Measurements from ENCODE around the gene PPP1R3A. TPM values are rescaled to one million over a fixed set of nuclear protein-coding genes. Genes with fewer than 3 reads are reported as not detected.

Gene PPP1R3A
- total and polyA plus RNA-seq, 2 of the 8 experiments (the other 6 are each of a cell fraction or from before 2014, with no cell fraction given), result not detected

GRCh38 chr7:113912876-113913275, 5.9 kb downstream of the PPP1R3A start:
- 91% methylated on average over 6 of the region's 6 CpGs; no CpG with 5 or more reads in 1 of the 2 experiments for WGBS, 2 experiments (ENCODE audit: extremely low coverage in 1 of 2, insufficient coverage in 1 of 2, insufficient read length in 1 of 2, insufficient replicate concordance in 2 of 2, low coverage in 1 of 2, low lambda C conversion rate in 2 of 2, missing lambda C conversion rate in 1 of 2)
- Histone ChIP-seq H2BK5ac (ENCODE audit: low read depth, low read length) (no peak overlapping the region), H3K9me3 (ENCODE audit: insufficient read depth in 2 of 2, low read depth in 1 of 2, low read length in 1 of 2) (no peaks in the 10 kb centered on the region), H4K8ac (ENCODE audit: extremely low read depth, insufficient read depth, low read length) (no peak overlapping the region), H4K5ac (ENCODE audit: insufficient read length, low read depth, low read length) (no peak overlapping the region), H3K56ac (replicated peaks; ENCODE audit: insufficient read length, low read depth, low read length) (no peak overlapping the region), H2BK15ac (ENCODE audit: low read length) (no peak overlapping the region), H2AK5ac (ENCODE audit: low read depth, low read length) (no peak overlapping the region), H3K4me3 (ENCODE audit: extremely low read depth in 1 of 4, insufficient read depth in 2 of 4, low read depth in 3 of 4, low read length in 4 of 4) (no peak overlapping the region), H3K4me2 (ENCODE audit: insufficient read depth in 1 of 2, low read depth in 2 of 2, low read length in 2 of 2) (no peak overlapping the region), H3K27me3 (replicated peaks in 1 of 4; ENCODE audit: control insufficient read depth in 3 of 4, extremely low read depth in 1 of 4, insufficient read depth in 3 of 4, low read length in 3 of 4) (no peaks in the 10 kb centered on the region), H2BK20ac (ENCODE audit: low read length) (no peak overlapping the region), H3K79me2 (ENCODE audit: control insufficient read depth in 1 of 2, insufficient read depth in 2 of 2, low read length in 2 of 2) (no peaks in the 10 kb centered on the region), H3K36me3 (ENCODE audit: control insufficient read depth in 2 of 4, insufficient read depth in 4 of 4, low read length in 3 of 4) (no peaks in the 10 kb centered on the region), H3K18ac (ENCODE audit: extremely low read depth, low read length) (no peak overlapping the region), H3K9ac (replicated peaks in 1 of 4; ENCODE audit: extremely low read depth in 1 of 4, low read depth in 3 of 4, low read length in 3 of 4) (no peak overlapping the region), H3K4ac (replicated peaks; ENCODE audit: insufficient read length, low read depth, low read length) (no peak overlapping the region), H3K23ac (ENCODE audit: insufficient read length) (no peak overlapping the region), H4K20me1 (replicated peaks in 1 of 2; ENCODE audit: control insufficient read depth in 1 of 2, insufficient read depth in 2 of 2, low read length in 2 of 2) (no peaks in the 10 kb centered on the region), H4K91ac (replicated peaks; ENCODE audit: insufficient read length, low read length) (no peak overlapping the region), H3K79me1 (ENCODE audit: low read depth, low read length) (no peaks in the 10 kb centered on the region), H3K14ac (ENCODE audit: insufficient read length) (no peak overlapping the region), H2BK120ac (replicated peaks; ENCODE audit: low read depth, low read length) (no peak overlapping the region), H3K23me2 (ENCODE audit: low read depth, low read length) (no peaks in the 10 kb centered on the region), H3K4me1 (replicated peaks in 1 of 4; ENCODE audit: control insufficient read depth in 3 of 4, insufficient read depth in 4 of 4, low read length in 3 of 4) (no peaks in the 10 kb centered on the region), H2AFZ (ENCODE audit: low read length) (0 out of 2 replicates have a peak overlapping the region, but pooled peaks have one; percentile 22), H3K27ac (ENCODE audit: low read depth, low read length) (no peak overlapping the region), H2BK12ac (ENCODE audit: low read depth, low read length) (no peak overlapping the region)
- no peak for DNase-seq (ENCODE audit: low read depth in 1 of 2, low spot score in 2 of 2)
- TF ChIP-seq GABPA (IDR thresholded peaks at IDR 0.05; ENCODE audit: borderline replicate concordance, insufficient read depth, low read length) (no peak), KDM4A (IDR thresholded peaks at IDR 0.05; ENCODE audit: low read depth, low read length, severe bottlenecking) (no peak)
- no peak for FAIRE-seq
- POLR2A ChIA-PET (ENCODE audit: partially characterized antibody), result no interaction called here
- CTCF ChIA-PET (ENCODE audit: partially characterized antibody), result interaction anchor here (1.0 kb wide), 1 partner anchor 45 kb away, joined by 3 read pairs; no protein-coding TSS in a partner anchor
